Activated CD8-positive, alpha-beta memory T cell treated with anti-CD3 and anti-CD28 coated beads for 4 hours (primary cell): ENCODE results near the gene LRRC4B.

ENCODE experiments used
- DNase-seq, 2 donors: peaks; one replicate each; pipeline ENCODE4 v3.0.0-alpha.2; 2020; ENCODE audit warnings: low read depth in 2 of 2

The LRRC4B gene

GRCh38 chr19:50570997-50571396, 2.8 kb upstream of the LRRC4B start:
- no peak for DNase-seq

- DNase-seq = no peak
Observed at GRCh38 chr19:50569938-50570540, 1.8 kb upstream of the LRRC4B start.

GRCh38 chr19:50568728-50569698, 778 bp upstream of the LRRC4B start:
- DNase-seq = no peak

- DNase-seq = no peak
Observed at GRCh38 chr19:50567052-50567841, 988 bp downstream of the LRRC4B start.

- no peak for DNase-seq
Observed at GRCh38 chr19:50565984-50566903, 2.0 kb downstream of the LRRC4B start.

GRCh38 chr19:50564229-50565105, 3.8 kb downstream of the LRRC4B start:
- DNase-seq = no peak

GRCh38 chr19:50563597-50563996, 4.6 kb downstream of the LRRC4B start:
- DNase-seq = no peak

GRCh38 chr19:50562996-50563395, 5.2 kb downstream of the LRRC4B start:
- no peak for DNase-seq

- DNase-seq = no peak
Observed at GRCh38 chr19:50562329-50562728, 5.9 kb downstream of the LRRC4B start.

- DNase-seq = no peak
Observed at GRCh38 chr19:50559636-50560035, 8.6 kb downstream of the LRRC4B start.

GRCh38 chr19:50558449-50558848, 9.8 kb downstream of the LRRC4B start:
- DNase-seq = no peak

- no peak for DNase-seq
Observed at GRCh38 chr19:50558039-50558438, 10.2 kb downstream of the LRRC4B start.

GRCh38 chr19:50557009-50557613, 11.1 kb downstream of the LRRC4B start:
- DNase-seq = no peak

GRCh38 chr19:50556282-50557008, 11.8 kb downstream of the LRRC4B start:
- DNase-seq = peak; percentile 41 to 44

GRCh38 chr19:50555450-50556281, 12.6 kb downstream of the LRRC4B start:
- no peak for DNase-seq

GRCh38 chr19:50555033-50555432, 13.2 kb downstream of the LRRC4B start:
- no peak for DNase-seq

- DNase-seq = no peak
Observed at GRCh38 chr19:50554212-50554611, 14.0 kb downstream of the LRRC4B start.

- DNase-seq = no peak
Observed at GRCh38 chr19:50553134-50553703, 15.0 kb downstream of the LRRC4B start.
